NCI-H2171 treated with DMSO at 0.1 percent for 48 hours (cell line): ENCODE results near the gene MCM8.

ENCODE experiments used
- DNase-seq: peaks from one replicate; lab custom pipeline; 2025; lab: John Stamatoyannopoulos, UW

The MCM8 gene

DNA sequence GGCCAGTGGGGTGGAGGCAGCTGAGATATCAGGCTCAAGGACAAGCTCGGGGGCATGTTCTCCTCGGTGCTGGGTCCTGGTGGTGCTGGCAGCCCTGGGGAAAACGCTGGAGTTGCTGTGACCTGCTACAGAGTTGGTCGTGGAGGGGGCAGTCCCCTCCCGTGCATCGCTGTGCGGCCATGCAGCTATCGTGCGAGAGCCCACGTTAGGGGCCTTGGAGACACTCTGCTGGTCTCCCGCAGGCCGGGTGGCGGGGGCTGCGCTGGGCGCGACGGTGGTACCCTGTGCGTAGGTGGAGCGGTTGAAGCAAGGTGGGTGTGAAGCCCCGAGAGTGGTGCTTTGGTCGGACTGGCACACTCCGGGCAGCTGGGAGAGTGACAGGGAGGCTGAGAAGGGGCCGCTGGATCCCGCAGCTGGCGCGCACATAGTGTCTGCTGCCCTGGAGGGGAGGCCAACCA lies 91.4 kb downstream of the MCM8 start:
- DNase-seq, result no peak

DNA sequence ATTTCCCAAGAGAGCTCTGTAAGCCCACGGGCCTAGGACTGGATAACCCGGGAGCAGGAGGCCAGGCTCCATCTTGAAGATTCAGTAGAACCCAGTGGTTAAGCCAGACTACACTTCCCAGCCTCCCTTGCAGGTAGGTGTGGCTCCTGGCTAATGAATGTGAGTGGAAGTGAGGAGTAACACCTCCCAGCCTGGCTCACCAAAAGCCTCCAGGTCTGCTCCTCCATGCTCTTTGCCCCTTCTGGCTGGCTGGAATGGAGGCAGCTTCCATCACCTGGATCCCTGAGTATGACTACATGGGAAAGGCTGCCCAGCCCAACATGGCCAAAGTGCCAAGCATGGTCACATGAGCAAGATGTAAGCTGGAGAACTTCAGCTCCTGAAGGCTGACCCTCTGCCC lies 93.7 kb downstream of the MCM8 start:
- no peak for DNase-seq

- DNase-seq, result no peak
Measured at GRCh38 chr20:6045566-6045965, 95.1 kb downstream of the MCM8 start.

GRCh38 chr20:6046432-6046831 lies 96.0 kb downstream of the MCM8 start:
- no peak for DNase-seq

GRCh38 chr20:6048391-6048790 lies 97.9 kb downstream of the MCM8 start:
- no peak for DNase-seq
